Activated CD8-positive, alpha-beta memory T cell treated with anti-CD3 and anti-CD28 coated beads for 36 hours (primary cell): ENCODE data around the gene TLL2. TPM values are rescaled to one million over a fixed set of nuclear protein-coding genes. Genes with fewer than 3 reads are reported as not detected.

ENCODE experiments used
- CTCF ChIA-PET: fragments of 350-600 bp; sonication (Branson Sonifier 250); formaldehyde crosslinking; loops from one replicate; lab custom pipeline; 2021; ENCODE audit warnings: antibody characterized with exemption; lab: Charles Lee
- POLR2A ChIA-PET: fragments of 350-600 bp; sonication (Branson Sonifier 250); formaldehyde crosslinking; loops from one replicate; lab custom pipeline; 2021; ENCODE audit warnings: antibody characterized with exemption; lab: Charles Lee
- total RNA-seq, 2 experiments: library from RNA; stranded (reverse); gene quantifications; one replicate each; pipeline ENCODE4 v1.2.3, GENCODE V29; 2021

TLL2 gene
- total RNA-seq, 2 experiments from 2014 or later = not detected

DNA sequence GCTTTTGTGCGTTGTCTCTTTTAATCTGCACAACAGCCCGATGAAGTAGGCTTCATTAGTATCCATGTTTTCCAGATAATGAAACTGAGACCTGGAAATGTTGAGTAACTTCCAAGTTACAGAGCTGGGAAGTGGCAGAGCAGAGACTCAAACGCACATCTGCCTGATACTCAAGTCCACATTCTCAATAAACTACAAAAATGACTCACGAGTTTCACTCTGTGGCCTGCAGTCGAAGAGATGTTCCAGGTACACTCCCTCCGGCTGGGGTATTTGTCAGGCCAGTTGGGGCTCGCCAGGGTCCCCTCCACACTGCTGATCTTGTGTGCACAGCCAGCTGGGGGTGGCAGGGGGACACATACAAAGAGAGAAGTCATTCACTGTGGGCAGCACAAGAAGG is 137.2 kb downstream of the TLL2 start:
- CTCF ChIA-PET = interaction anchor here (1.6 to 2.4 kb wide), 3 partner anchors 9 to 50 kb away, joined by 3 to 5 read pairs (median 3); no protein-coding TSS in a partner anchor
- POLR2A ChIA-PET = no interaction called here

DNA sequence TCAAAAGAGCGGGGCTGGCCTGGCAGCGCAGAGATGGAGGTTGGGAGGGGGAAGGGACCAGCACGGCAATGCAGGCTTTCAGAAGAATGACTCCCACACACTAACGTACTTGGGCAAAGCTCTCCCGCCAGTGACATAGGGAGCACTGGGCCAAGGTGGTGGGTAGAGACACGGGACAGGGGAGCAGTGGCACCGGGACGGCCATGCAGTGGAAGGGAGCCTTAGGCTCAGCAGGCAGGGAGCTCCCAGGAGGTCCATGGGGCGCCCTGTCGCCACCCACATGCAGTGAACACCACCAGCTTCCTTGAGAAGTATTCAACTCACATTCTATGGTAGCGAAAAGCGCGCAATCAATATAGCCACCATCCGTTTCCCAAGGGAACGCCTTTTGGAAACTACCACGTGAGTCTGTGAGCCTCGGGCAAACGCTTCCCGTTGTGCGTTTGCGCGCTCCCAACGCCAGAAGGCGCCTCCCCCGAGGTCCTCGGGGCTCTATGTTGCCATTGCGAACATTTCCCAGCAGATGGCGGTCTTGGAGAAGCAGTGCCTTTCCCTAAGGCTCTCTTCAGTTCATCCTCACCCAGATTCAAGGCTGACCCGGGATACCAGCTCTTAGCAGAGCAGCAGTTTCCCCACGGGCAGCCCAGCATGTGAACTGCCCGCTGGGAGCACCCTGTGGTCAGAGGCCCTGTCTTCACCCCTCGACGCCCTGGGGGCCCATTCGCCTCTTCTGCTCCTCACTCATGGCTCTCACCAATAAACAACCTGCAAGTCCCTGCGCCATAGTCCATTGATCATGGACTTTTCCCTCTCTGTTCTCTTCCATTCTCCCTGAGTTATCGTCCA is 138.5 kb downstream of the TLL2 start:
- CTCF ChIA-PET = interaction anchor here (0.8 to 1.6 kb wide), 7 partner anchors 9 to 356 kb away, joined by 3 to 9 read pairs (median 4); partner anchors contain the start of gene TLL2
- POLR2A ChIA-PET = interaction anchor here (0.6 to 0.7 kb wide), 2 partner anchors 38 to 447 kb away, joined by 3 to 7 read pairs; no protein-coding TSS in a partner anchor

GRCh38 chr10:96374639-96374984 is 139.1 kb downstream of the TLL2 start:
- CTCF ChIA-PET = interaction anchor here (0.8 to 1.4 kb wide), 6 partner anchors 8 to 355 kb away, joined by 3 to 9 read pairs (median 4); partner anchors contain the start of gene TLL2
- POLR2A ChIA-PET = interaction anchor here (0.7 kb wide), 1 partner anchor 38 kb away, joined by 3 read pairs; no protein-coding TSS in a partner anchor

DNA sequence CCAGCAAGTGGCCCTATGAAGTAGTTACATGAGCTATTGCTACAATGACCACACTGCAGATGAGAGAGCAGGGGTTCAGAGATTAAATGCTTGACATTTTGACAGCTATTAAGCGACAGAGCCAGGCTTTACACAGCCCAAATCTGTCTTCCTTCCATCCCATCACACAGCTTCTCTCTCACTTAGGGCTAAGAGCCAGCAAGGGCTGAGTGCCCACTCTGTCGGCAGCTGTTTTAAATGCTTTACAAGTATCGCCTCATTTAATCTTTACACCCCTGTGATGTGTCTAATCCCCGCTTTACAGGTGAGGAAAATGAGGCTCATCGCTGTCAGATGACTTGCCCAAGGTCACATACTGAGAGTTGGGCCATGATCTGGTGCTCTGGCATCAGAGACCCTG is 139.7 kb downstream of the TLL2 start:
- ChIA-PET CTCF (interaction anchor here (0.9 to 1.3 kb wide), 2 partner anchors 12 to 140 kb away, joined by 3 to 4 read pairs; partner anchors contain the start of gene TLL2), POLR2A (no interaction called here)

- ChIA-PET CTCF (interaction anchor here (0.7 to 2.2 kb wide), 4 partner anchors 14 to 890 kb away, joined by 3 to 5 read pairs (median 5); no protein-coding TSS in a partner anchor), POLR2A (no interaction called here)
These were observed 142.4 kb downstream of the TLL2 start for GRCh38 chr10:96371356-96371755.

DNA sequence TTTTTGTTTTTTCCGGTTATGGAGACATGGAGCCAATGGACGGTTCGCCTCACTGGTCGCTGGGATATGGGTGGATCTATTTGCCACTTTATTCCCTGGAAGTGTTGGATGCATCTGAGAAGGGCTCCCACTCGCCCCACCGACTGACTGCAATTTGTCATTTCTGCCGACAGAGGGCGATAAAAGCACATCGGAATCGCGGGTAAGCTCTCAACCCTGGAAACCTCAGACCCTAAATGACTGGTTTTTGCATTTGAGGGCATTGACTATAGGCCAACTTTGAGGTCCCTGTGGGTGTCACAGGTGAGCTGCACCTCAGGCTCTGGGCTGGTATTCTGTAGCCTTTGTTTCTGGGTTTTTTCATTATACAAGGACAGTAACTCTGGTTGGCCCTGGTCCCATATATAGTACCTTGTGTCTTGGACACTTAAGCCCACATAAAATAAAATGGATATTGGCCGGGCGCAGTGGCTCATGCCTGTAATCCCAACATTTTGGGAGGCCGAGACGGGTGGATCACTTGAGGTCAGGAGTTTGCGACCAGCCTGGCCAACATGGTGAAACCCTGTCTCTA is 143.1 kb downstream of the TLL2 start:
- POLR2A ChIA-PET = no interaction called here
- CTCF ChIA-PET = interaction anchor here (0.7 to 2.2 kb wide), 5 partner anchors 12 to 890 kb away, joined by 3 to 5 read pairs (median 3); no protein-coding TSS in a partner anchor

GRCh38 chr10:96369890-96370583 is 143.7 kb downstream of the TLL2 start:
- ChIA-PET CTCF (interaction anchor here (0.6 to 2.2 kb wide), 5 partner anchors 12 to 264 kb away, joined by 3 to 5 read pairs (median 5); no protein-coding TSS in a partner anchor), POLR2A (no interaction called here)

GRCh38 chr10:96368971-96369370 is 144.8 kb downstream of the TLL2 start:
- POLR2A ChIA-PET = no interaction called here

DNA sequence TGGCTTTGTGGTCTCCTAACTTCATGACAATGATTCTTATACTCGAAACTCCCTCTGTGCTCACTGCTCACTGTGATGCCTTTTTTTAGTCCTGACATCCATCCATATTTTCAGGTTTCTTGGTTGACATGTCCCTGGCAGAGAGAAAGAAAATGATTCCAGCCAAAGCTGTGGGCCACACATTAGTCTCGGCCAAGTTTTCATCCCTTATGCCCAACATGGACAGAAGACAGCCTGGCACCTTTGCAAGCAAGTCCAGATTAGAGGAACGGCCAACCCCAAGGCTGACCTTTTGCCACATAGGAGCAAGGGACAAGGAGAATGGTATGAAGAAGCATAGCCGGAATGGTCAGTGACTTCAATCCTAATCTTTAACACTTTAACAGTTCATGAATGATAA is 146.3 kb downstream of the TLL2 start:
- ChIA-PET CTCF (interaction anchor here (0.6 to 2.0 kb wide), 3 partner anchors 8 to 28 kb away, joined by 5 to 9 read pairs (median 6); no protein-coding TSS in a partner anchor), POLR2A (no interaction called here)

More at GRCh38 chr10:96368971-96369370, 144.8 kb downstream of the TLL2 start:
- CTCF ChIA-PET = no interaction called here

GRCh38 chr10:96366508-96366907 is 147.2 kb downstream of the TLL2 start:
- POLR2A ChIA-PET = no interaction called here
- CTCF ChIA-PET = interaction anchor here (1.0 to 2.0 kb wide), 2 partner anchors 9 to 27 kb away, joined by 5 to 9 read pairs; no protein-coding TSS in a partner anchor

GRCh38 chr10:96365571-96365970 is 148.2 kb downstream of the TLL2 start:
- ChIA-PET POLR2A (no interaction called here), CTCF (interaction anchor here (1.2 to 2.0 kb wide), 2 partner anchors 10 to 152 kb away, joined by 3 to 9 read pairs; no protein-coding TSS in a partner anchor)

GRCh38 chr10:96360766-96361165 is 153.0 kb downstream of the TLL2 start:
- CTCF ChIA-PET = no interaction called here

GRCh38 chr10:96360331-96360730 is 153.4 kb downstream of the TLL2 start:
- POLR2A ChIA-PET = no interaction called here
- CTCF ChIA-PET = no interaction called here

More at GRCh38 chr10:96360766-96361165, 153.0 kb downstream of the TLL2 start:
- POLR2A ChIA-PET = no interaction called here

GRCh38 chr10:96359616-96360015 is 154.1 kb downstream of the TLL2 start:
- ChIA-PET POLR2A (no interaction called here), CTCF (no interaction called here)

DNA sequence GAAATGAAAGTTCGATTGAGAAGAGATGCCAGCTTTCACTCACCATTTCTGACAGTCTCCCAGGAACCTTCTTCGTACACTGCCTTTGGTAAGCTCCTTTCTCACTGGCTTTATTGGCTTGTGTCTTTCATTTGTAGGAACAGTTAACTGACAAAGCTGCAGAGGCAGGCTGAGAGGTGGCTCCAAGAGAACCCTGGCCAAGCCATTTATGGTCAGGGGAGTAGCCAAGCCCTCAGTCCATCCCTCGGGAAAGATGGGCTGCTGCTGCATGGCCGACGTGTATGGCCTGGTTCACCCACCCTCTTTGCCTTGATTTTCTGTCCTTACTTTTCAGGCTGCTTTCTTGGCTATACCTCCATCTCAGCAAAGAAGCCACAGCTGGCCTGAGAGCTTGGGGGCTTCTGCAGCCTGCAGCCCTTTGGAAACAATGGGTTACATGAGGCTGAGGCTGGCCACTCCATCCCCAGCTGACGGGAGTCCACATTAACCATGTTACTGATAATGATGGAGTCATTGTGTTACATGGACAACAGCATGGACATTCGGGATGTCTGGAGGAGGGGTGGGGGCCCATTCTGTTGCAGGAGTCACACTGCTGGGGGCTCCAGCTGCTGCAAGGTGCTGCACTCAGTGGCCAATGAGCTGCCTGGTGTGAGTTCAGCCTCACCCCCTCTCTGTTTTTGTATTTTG is 154.7 kb downstream of the TLL2 start, which contains the start of gene OPALIN:
Gene OPALIN (minus strand): TSS at position 152 of the 690 bp plus-strand sequence. CDS start 106 bp downstream, at position 46.
- ChIA-PET CTCF (no interaction called here), POLR2A (no interaction called here)

DNA sequence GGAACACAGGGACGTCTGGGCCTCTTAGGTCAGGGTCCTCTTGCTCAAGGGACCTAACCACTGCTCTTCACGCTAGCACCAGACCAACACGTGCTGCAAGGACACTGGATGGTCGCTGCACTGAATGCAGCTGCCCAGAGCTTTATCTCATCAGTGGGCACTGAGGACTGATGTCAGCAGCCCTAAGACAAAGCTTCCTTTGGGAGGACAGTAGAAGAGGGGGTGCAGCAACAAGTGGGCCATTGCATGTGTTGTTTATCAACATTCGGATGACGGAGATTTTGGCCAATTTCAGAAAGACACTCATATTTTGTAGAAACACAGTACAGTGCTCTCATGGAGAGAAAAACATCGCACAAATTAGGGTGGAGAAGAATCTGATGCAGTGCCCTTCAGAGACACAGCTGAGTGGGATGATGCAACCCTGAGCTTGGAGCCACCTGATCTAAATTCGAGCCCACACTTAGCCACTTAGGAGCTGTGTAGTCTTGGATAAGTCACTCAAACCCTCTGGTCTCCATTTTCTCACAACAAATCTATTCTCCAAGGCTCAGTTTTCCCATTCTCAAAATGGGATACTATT is 156.6 kb downstream of the TLL2 start:
- CTCF ChIA-PET = interaction anchor here (0.6 to 1.1 kb wide), 2 partner anchors 13 to 43 kb away, joined by 3 to 5 read pairs; no protein-coding TSS in a partner anchor
- POLR2A ChIA-PET = no interaction called here

- POLR2A ChIA-PET = no interaction called here
- CTCF ChIA-PET = interaction anchor here (0.7 kb wide), 1 partner anchor 120 kb away, joined by 3 read pairs; no protein-coding TSS in a partner anchor
These were observed 161.1 kb downstream of the TLL2 start for GRCh38 chr10:96352582-96352981.

DNA sequence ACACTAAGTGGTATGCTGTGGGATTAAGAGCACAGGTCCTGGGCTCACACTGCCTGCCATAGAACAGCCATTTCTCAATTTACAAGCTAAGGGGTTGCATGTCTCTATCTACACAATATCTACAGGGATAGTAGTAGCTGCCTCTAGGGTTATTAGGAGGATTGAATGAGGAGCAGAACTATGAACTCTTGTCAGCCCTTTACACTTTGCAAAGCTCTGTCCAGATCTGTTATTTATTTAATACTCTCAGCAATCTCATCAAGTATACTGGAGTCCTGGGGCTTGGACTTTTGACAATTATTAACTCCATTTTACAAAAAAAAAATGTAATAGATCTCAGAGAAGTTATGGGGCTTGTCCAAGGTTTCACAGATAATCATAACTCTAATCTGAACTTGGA is 161.7 kb downstream of the TLL2 start:
- CTCF ChIA-PET = interaction anchor here (0.7 kb wide), 1 partner anchor 120 kb away, joined by 3 read pairs; no protein-coding TSS in a partner anchor
- POLR2A ChIA-PET = no interaction called here
